HEK293 (cell line): ENCODE results near the gene WDR55.

Experiments used
- AEBP2 ChIP-seq: fragments of 450-650 bp; formaldehyde crosslinking; IDR thresholded peaks from 2 replicates; pipeline ENCODE4 v1.5.1; 2016; ENCODE audit warnings: missing biosample characterization, missing genetic modification characterization, borderline replicate concordance
- BCL11B ChIP-seq: fragments of 450-650 bp; formaldehyde crosslinking; IDR thresholded peaks from 2 replicates; pipeline ENCODE4 v1.5.1; 2016; ENCODE audit warnings: low read depth, missing biosample characterization, missing genetic modification characterization
- KLF8 ChIP-seq: fragments of 450-650 bp; formaldehyde crosslinking; IDR thresholded peaks from 2 replicates; pipeline ENCODE4 v1.5.1; 2016; ENCODE audit warnings: missing biosample characterization, missing genetic modification characterization
- MEIS1 ChIP-seq: sonication (generic); formaldehyde crosslinking; IDR thresholded peaks from 2 replicates; pipeline ENCODE4 v1.8.1; 2022; ENCODE audit warnings: missing genetic modification reagents, mild to moderate bottlenecking, borderline replicate concordance
- MYNN ChIP-seq: fragments of 450-650 bp; formaldehyde crosslinking; IDR thresholded peaks from 2 replicates; pipeline ENCODE4 v1.5.1; 2016; ENCODE audit warnings: missing biosample characterization, missing genetic modification characterization, borderline replicate concordance
- PBX3 ChIP-seq: sonication (generic); formaldehyde crosslinking; IDR thresholded peaks from 2 replicates; pipeline ENCODE4 v1.8.1; 2022; ENCODE audit warnings: mild to moderate bottlenecking, moderate library complexity, missing genetic modification reagents
- SALL2 ChIP-seq: fragments of 450-650 bp; formaldehyde crosslinking; IDR thresholded peaks from 2 replicates; pipeline ENCODE4 v1.5.0; 2017; ENCODE audit warnings: missing biosample characterization, mild to moderate bottlenecking, missing genetic modification characterization, borderline replicate concordance
- SCRT2 ChIP-seq: fragments of 450-650 bp; formaldehyde crosslinking; IDR thresholded peaks from 2 replicates; pipeline ENCODE4 v1.5.1; 2016; ENCODE audit warnings: missing biosample characterization, missing genetic modification characterization
- TSHZ1 ChIP-seq: fragments of 450-650 bp; formaldehyde crosslinking; IDR thresholded peaks from 2 replicates; pipeline ENCODE4 v1.5.1; 2016; ENCODE audit warnings: missing biosample characterization, missing genetic modification characterization, borderline replicate concordance
- WT1 ChIP-seq: fragments of 450-650 bp; formaldehyde crosslinking; IDR thresholded peaks from 2 replicates; pipeline ENCODE4 v1.5.1; 2016; ENCODE audit warnings: missing biosample characterization, missing genetic modification characterization
- ZBTB17 ChIP-seq: fragments of 450-650 bp; formaldehyde crosslinking; IDR thresholded peaks from 2 replicates; pipeline ENCODE4 v1.5.1; 2016; ENCODE audit warnings: missing biosample characterization, missing genetic modification characterization
- ZFHX2 ChIP-seq: fragments of 450-650 bp; formaldehyde crosslinking; conservative IDR thresholded peaks from 2 replicates; pipeline ENCODE4 v1.5.1; 2016; ENCODE audit warnings: missing biosample characterization, missing genetic modification characterization
- ZFP37 ChIP-seq: fragments of 450-650 bp; formaldehyde crosslinking; IDR thresholded peaks from 2 replicates; pipeline ENCODE4 v1.5.1; 2016; ENCODE audit warnings: missing biosample characterization, missing genetic modification characterization
- ZFP41 ChIP-seq: fragments of 450-650 bp; formaldehyde crosslinking; IDR thresholded peaks from 2 replicates; pipeline ENCODE4 v1.5.1; 2016; ENCODE audit warnings: missing biosample characterization, missing genetic modification characterization, borderline replicate concordance
- ZNF112 ChIP-seq: fragments of 450-650 bp; formaldehyde crosslinking; IDR thresholded peaks from 2 replicates; pipeline ENCODE4 v1.5.0; 2017; ENCODE audit warnings: missing biosample characterization, missing genetic modification characterization
- ZNF133 ChIP-seq: fragments of 450-650 bp; formaldehyde crosslinking; IDR thresholded peaks from 2 replicates; pipeline ENCODE4 v1.5.1; 2016; ENCODE audit warnings: missing biosample characterization, missing genetic modification characterization
- ZNF146 ChIP-seq: fragments of 450-650 bp; formaldehyde crosslinking; IDR thresholded peaks from 2 replicates; pipeline ENCODE4 v1.5.1; 2016; ENCODE audit warnings: missing biosample characterization, missing genetic modification characterization
- ZNF19 ChIP-seq: fragments of 450-650 bp; formaldehyde crosslinking; IDR thresholded peaks from 2 replicates; pipeline ENCODE4; 2016; ENCODE audit warnings: missing biosample characterization, missing genetic modification characterization, low read depth
- ZNF2 ChIP-seq: fragments of 450-650 bp; formaldehyde crosslinking; IDR thresholded peaks from 2 replicates; pipeline ENCODE4 v1.5.1; 2016; ENCODE audit warnings: missing biosample characterization, missing genetic modification characterization
- ZNF223 ChIP-seq: fragments of 450-650 bp; formaldehyde crosslinking; IDR thresholded peaks from 2 replicates; pipeline ENCODE4 v1.5.1; 2016; ENCODE audit warnings: missing biosample characterization, missing genetic modification characterization
- ZNF24 ChIP-seq: fragments of 450-650 bp; formaldehyde crosslinking; IDR thresholded peaks from 2 replicates; pipeline ENCODE4 v1.5.1; 2016; ENCODE audit warnings: missing biosample characterization, missing genetic modification characterization
- ZNF292 ChIP-seq: fragments of 450-650 bp; formaldehyde crosslinking; IDR thresholded peaks from 2 replicates; pipeline ENCODE4 v1.5.1; 2016; ENCODE audit warnings: low read depth, missing biosample characterization, missing genetic modification characterization, borderline replicate concordance
- ZNF426 ChIP-seq: fragments of 450-650 bp; formaldehyde crosslinking; IDR thresholded peaks from 2 replicates; pipeline ENCODE4 v1.5.1; 2017; ENCODE audit warnings: missing biosample characterization, missing genetic modification characterization, mild to moderate bottlenecking, inconsistent platforms, moderate library complexity
- ZNF433 ChIP-seq: fragments of 450-650 bp; formaldehyde crosslinking; IDR thresholded peaks from 2 replicates; pipeline ENCODE4 v1.5.1; 2016; ENCODE audit warnings: missing biosample characterization, missing genetic modification characterization, low read depth
- ZNF473 ChIP-seq: fragments of 450-650 bp; formaldehyde crosslinking; IDR thresholded peaks from 2 replicates; pipeline ENCODE4 v1.5.1; 2017; ENCODE audit warnings: missing biosample characterization, missing genetic modification characterization
- ZNF514 ChIP-seq: fragments of 450-650 bp; formaldehyde crosslinking; IDR thresholded peaks from 2 replicates; pipeline ENCODE4 v1.5.1; 2016; ENCODE audit warnings: missing biosample characterization, missing genetic modification characterization
- ZNF521 ChIP-seq: fragments of 450-650 bp; formaldehyde crosslinking; IDR thresholded peaks from 2 replicates; pipeline ENCODE4 v1.5.1; 2017; ENCODE audit warnings: missing biosample characterization, mild to moderate bottlenecking, missing genetic modification characterization
- ZNF544 ChIP-seq: fragments of 450-650 bp; formaldehyde crosslinking; IDR thresholded peaks from 2 replicates; pipeline ENCODE4 v1.5.0; 2017; ENCODE audit warnings: missing biosample characterization, missing genetic modification characterization
- ZNF654 ChIP-seq: fragments of 450-650 bp; formaldehyde crosslinking; IDR thresholded peaks from 2 replicates; pipeline ENCODE4 v1.5.1; 2016; ENCODE audit warnings: low read depth, missing biosample characterization, missing genetic modification characterization
- ZNF677 ChIP-seq: fragments of 450-650 bp; IDR thresholded peaks from 2 replicates; pipeline ENCODE4 v1.5.0; 2018; ENCODE audit warnings: missing biosample characterization, mild to moderate bottlenecking, missing genetic modification characterization, moderate library complexity
- ZNF768 ChIP-seq: fragments of 450-650 bp; formaldehyde crosslinking; IDR thresholded peaks from 2 replicates; pipeline ENCODE4 v1.5.1; 2018; ENCODE audit warnings: missing biosample characterization, mild to moderate bottlenecking, missing genetic modification characterization
- ZNF777 ChIP-seq: fragments of 450-650 bp; formaldehyde crosslinking; IDR thresholded peaks from 2 replicates; pipeline ENCODE4 v1.5.1; 2017; ENCODE audit warnings: missing biosample characterization, missing genetic modification characterization, borderline replicate concordance
- ZNF830 ChIP-seq: fragments of 450-650 bp; IDR thresholded peaks from 2 replicates; pipeline ENCODE4 v1.5.0; 2018; ENCODE audit warnings: missing biosample characterization, missing genetic modification characterization, low read depth, mild to moderate bottlenecking, moderate library complexity
- ZSCAN5A ChIP-seq: fragments of 450-650 bp; formaldehyde crosslinking; IDR thresholded peaks from 2 replicates; pipeline ENCODE4 v1.5.1; 2016; ENCODE audit warnings: missing biosample characterization, missing genetic modification characterization

The WDR55 gene

GRCh38 chr5:140700177-140701144, 35.8 kb downstream of the WDR55 start, which contains the start of gene ZMAT2 (continued):
- TF ChIP-seq ZSCAN5A (no peak), MEIS1 (CRISPR knock-in tag) (no peak), ZNF146 (tag by site-specific recombination) (no peak), ZNF473 (no peak), PBX3 (CRISPR knock-in tag) (no peak), ZNF544 (tag by site-specific recombination) (no peak), MYNN (no peak), ZNF19 (no peak), ZNF677 (no peak), ZNF768 (tag by site-specific recombination) (no peak), ZNF2 (tag by site-specific recombination) (peak; percentile 53; the same call in 1 of the 2 replicates), ZNF292 (no peak), ZBTB17 (tag by site-specific recombination) (0 out of 2 replicates have a peak, but pooled peaks have one; percentile 17), ZNF654 (tag by site-specific recombination) (no peak), SALL2 (no peak), ZNF514 (tag by site-specific recombination) (no peak), ZNF433 (tag by site-specific recombination) (no peak), ZNF521 (tag by site-specific recombination) (no peak), ZFP41 (tag by site-specific recombination) (no peak), ZFP37 (tag by site-specific recombination) (no peak), AEBP2 (tag by site-specific recombination) (no peak), ZNF830 (no peak), ZFHX2 (peak; percentile 54), ZNF777 (no peak), ZNF112 (tag by site-specific recombination) (no peak), ZNF24 (tag by site-specific recombination) (no peak), SCRT2 (tag by site-specific recombination) (no peak), BCL11B (tag by site-specific recombination) (no peak), WT1 (tag by site-specific recombination) (no peak), ZNF426 (tag by site-specific recombination) (no peak), KLF8 (peak; percentile 56; the same call in 1 of the 2 replicates), ZNF223 (no peak), ZNF133 (tag by site-specific recombination) (no peak), TSHZ1 (tag by site-specific recombination) (no peak)
